Mucosa of rectum (tissue), 2 donors: Measurements from ENCODE around the gene MEAF6.

ENCODE experiments used
- H3K27ac ChIP-seq, 2 donors: one replicate each; pipeline ENCODE4 v1.7.0; 2013; ENCODE audit warnings: inconsistent platforms in 2 of 2, low read depth in 2 of 2, low read length in 2 of 2
- H3K27me3 ChIP-seq, 2 donors: one replicate each; pipeline ENCODE4 v1.7.0; 2013; ENCODE audit warnings: low read length in 2 of 2; ENCODE audit not compliant: control insufficient read depth in 2 of 2, insufficient read depth in 2 of 2
- H3K36me3 ChIP-seq, 2 donors: one replicate each; pipeline ENCODE4 v1.7.0; 2013; ENCODE audit warnings: low read length in 2 of 2; ENCODE audit not compliant: control insufficient read depth in 2 of 2, insufficient read depth in 2 of 2
- H3K4me1 ChIP-seq, 2 donors: one replicate each; pipeline ENCODE4 v1.7.0; 2013; ENCODE audit warnings: low read length in 2 of 2, mild to moderate bottlenecking in 1 of 2; ENCODE audit not compliant: control insufficient read depth in 2 of 2, insufficient read depth in 2 of 2
- H3K4me3 ChIP-seq, 2 donors: one replicate each; pipeline ENCODE4 v1.7.0; 2013; ENCODE audit warnings: low read length in 2 of 2
- H3K9ac ChIP-seq, 2 donors: one replicate each; pipeline ENCODE4 v1.7.0; 2013; ENCODE audit warnings: low read length in 2 of 2, low read depth in 1 of 2, mild to moderate bottlenecking in 1 of 2
- H3K9me3 ChIP-seq, 2 donors: one replicate each; pipeline ENCODE4 v1.7.0; 2013; ENCODE audit warnings: low read length in 2 of 2; ENCODE audit not compliant: control insufficient read depth in 2 of 2
- donor health status: healthy.
- donor health status: Normal muscosa, but diverticular disease.

Gene MEAF6

DNA sequence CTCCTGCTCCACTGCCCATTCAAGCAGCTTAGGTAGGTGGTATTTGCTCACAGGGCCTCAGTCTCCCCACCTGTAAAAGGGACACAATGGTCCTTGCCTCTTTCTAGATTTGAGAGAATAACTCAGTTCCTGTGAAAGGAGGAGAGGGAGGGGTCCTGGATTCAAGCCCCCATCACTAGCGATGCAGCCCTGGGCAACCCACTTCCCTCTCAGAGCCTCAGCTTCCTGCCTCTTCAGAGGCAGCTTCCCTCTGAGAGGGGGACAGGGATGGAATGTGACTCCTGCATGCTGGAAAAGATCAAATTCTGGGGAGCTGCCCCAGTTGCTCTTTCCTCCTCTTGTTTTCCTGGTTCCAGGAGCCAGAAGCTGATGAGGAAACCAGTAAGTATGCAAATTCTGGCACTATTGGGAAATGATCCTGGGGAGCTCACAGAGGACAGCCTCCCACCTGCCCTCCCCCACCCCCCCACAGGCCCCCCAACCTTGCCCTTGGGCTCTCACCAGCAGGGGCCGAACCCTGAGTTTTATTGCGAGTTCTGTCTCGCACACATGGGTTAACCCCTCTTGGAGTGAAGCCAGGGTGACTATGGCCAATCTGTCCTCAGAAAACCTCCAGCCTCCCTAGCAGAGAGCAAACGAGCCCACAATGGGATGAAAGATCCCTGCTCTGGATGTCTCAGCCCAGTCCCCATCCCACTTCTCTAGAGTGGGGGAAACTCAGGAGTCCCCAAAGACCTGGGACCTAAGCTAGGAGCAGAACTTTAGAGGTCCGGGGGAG lies 28.5 kb downstream of the MEAF6 start:
- Histone ChIP-seq H3K9ac (peak overlapping the region in 1 of 2 donors; percentile 48), H3K27ac (peak overlapping the region; percentile 16 to 57), H3K27me3 (no peaks in the 10 kb centered on the region), H3K36me3 (peaks cover 37 to 56% of the 10 kb centered on the region in 2 donors), H3K4me3 (no peak overlapping the region), H3K4me1 (peaks cover 17% of the 10 kb centered on the region in 2 donors), H3K9me3 (no peaks in the 10 kb centered on the region)

DNA sequence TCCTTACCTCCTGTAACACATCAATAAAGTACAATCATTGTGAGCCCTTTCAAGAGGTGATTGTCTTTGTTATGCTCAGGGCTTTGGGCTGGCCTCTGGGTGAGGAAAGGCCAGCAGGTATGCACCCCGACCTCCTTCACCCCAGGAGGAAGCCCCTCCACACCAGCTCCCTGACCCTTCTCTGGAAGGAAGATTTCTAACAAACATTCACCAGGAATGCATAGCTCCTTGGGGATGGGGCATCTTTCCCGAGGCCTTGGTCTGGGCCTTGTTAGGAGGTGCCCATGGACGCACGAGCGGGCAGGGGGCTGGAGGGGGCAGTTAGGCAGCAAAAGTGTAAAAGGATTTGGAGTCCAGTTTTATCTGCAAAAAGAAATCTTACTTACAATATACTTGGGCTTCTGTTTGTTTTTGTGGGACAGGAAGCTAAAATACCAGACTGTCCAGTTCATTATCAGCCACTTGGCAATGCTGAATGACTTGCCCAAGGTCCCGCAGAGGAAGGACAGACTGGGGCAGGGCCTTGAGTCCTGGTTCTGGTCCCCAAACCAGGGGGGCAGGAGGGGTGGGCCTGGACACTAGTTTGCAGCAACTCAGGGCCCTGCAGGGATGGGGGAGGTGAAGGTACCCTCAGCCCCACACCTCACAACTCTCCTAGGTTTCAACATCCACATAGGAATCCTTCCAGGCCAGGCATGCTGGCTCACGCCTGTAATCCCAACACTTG lies 30.1 kb downstream of the MEAF6 start:
- peak overlapping the region in 1 of 2 donors; percentile 16 for H3K27ac ChIP-seq
- no peak overlapping the region for H3K4me3 ChIP-seq
- no peaks in the 10 kb centered on the region for H3K27me3 ChIP-seq
- no peak overlapping the region for H3K9ac ChIP-seq
- H3K9me3 ChIP-seq: no peaks in the 10 kb centered on the region
- peaks cover 44 to 58% of the 10 kb centered on the region in 2 donors for H3K36me3 ChIP-seq
- peaks cover 30 to 32% of the 10 kb centered on the region in 2 donors for H3K4me1 ChIP-seq

DNA sequence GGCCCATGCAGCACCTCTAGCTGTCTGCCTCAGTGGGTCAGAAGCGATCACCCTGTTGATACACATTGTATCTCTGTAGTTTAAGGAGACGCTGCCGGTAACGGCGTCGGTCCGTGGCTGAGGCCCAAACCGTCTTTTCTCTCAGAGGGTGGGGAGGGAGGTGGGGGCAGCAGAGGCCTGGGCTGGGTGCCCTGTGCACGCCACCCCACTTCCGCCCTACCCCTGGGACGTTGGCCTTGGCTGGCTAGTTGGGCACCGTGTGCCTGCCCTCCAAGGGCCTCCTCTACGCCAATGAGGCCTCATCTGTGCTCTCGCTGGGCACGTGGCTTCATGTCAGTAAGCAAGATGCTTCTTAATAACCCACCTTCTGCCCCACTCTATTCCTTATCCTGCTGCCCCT lies 30.8 kb downstream of the MEAF6 start:
- H3K27ac ChIP-seq: no peak overlapping the region
- H3K36me3 ChIP-seq: peaks cover 44 to 55% of the 10 kb centered on the region in 2 donors
- H3K4me1 ChIP-seq: peaks cover 37 to 39% of the 10 kb centered on the region in 2 donors

DNA sequence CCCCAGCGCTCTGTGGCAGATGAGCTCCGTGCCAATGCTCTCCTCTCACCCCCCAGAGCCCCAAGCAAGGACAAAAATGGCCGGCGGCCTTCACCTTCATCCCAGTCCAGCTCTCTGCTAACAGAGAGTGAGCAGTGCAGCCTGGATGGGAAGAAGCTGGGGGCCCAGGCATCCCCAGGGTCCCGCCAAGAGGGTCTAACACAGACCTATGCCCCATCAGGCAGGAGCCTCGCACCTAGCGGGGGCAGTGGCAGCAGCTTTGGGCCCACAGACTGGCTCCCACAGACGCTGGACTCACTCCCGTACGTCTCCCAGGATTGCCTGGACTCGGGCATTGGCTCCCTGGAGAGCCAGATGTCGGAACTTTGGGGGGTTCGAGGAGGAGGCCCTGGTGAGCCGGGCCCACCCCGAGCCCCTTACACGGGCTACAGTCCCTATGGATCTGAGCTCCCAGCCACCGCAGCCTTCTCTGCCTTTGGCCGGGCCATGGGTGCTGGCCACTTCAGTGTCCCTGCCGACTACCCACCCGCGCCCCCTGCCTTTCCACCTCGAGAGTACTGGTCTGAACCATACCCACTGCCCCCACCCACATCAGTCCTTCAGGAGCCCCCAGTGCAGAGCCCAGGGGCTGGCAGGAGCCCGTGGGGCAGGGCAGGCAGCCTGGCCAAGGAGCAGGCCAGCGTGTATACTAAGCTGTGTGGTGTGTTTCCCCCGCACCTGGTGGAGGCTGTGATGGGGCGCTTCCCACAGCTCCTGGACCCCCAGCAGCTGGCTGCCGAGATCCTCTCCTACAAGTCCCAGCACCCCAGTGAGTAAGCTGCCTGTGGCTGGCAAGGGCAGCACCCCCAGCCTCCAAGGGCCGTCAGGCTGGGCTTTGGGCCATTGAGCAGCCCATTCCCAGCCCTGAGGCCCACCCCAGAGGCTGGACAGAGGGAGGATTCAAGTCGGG lies 31.5 kb downstream of the MEAF6 start:
- no peaks in the 10 kb centered on the region for H3K27me3 ChIP-seq
- no peak overlapping the region for H3K27ac ChIP-seq
- no peak overlapping the region for H3K9ac ChIP-seq
- no peaks in the 10 kb centered on the region for H3K9me3 ChIP-seq
- no peak overlapping the region for H3K4me3 ChIP-seq
- peaks cover 49 to 59% of the 10 kb centered on the region in 2 donors for H3K36me3 ChIP-seq
- H3K4me1 ChIP-seq: peaks cover 44 to 46% of the 10 kb centered on the region in 2 donors

More for the DNA sequence above, 30.8 kb downstream of the MEAF6 start:
- Histone ChIP-seq H3K27me3 (no peaks in the 10 kb centered on the region), H3K4me3 (no peak overlapping the region), H3K9me3 (no peaks in the 10 kb centered on the region), H3K9ac (no peak overlapping the region)

DNA sequence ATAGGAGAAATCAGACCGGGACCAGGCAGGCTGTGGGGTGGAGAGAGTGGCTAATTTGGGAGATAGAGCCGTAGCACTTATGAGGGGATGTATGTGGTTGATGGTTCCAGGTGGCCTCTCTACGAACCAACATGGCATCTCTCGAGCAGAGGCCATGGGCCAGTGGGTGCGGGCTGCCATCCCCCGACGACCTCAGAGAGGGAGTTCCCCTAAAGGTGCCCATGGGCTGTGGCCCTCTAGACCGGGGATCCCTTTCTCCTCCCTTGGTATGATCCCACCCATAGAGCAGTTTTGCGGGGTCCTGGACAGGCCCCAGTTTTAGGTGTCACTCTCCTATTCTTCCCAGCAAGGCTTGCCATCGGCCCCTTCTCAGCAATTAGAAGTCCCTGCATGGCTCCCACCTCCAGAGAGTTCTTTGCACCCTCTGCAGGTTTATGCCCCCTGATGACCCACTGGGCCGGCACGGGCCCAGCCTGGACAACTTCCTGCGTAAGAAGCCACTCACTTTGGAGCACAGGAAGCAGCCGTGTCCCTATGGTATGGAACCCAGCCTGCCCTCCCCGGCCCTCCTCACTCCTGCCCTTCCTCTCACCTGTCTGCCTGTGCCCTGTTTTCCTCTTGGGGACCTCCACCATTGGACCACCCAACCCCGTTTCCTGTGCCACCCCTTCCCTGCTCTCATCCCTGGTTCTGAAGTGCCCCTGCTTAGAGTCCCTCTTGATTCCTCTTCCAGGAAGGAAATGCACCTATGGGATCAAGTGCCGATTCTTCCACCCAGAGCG lies 32.4 kb downstream of the MEAF6 start:
- H3K4me3 ChIP-seq: no peak overlapping the region
- H3K36me3 ChIP-seq: peaks cover 53 to 63% of the 10 kb centered on the region in 2 donors
- no peak overlapping the region for H3K9ac ChIP-seq
- H3K27me3 ChIP-seq: no peaks in the 10 kb centered on the region
- H3K27ac ChIP-seq: no peak overlapping the region
- H3K4me1 ChIP-seq: peaks cover 52 to 53% of the 10 kb centered on the region in 2 donors
- H3K9me3 ChIP-seq: no peaks in the 10 kb centered on the region

DNA sequence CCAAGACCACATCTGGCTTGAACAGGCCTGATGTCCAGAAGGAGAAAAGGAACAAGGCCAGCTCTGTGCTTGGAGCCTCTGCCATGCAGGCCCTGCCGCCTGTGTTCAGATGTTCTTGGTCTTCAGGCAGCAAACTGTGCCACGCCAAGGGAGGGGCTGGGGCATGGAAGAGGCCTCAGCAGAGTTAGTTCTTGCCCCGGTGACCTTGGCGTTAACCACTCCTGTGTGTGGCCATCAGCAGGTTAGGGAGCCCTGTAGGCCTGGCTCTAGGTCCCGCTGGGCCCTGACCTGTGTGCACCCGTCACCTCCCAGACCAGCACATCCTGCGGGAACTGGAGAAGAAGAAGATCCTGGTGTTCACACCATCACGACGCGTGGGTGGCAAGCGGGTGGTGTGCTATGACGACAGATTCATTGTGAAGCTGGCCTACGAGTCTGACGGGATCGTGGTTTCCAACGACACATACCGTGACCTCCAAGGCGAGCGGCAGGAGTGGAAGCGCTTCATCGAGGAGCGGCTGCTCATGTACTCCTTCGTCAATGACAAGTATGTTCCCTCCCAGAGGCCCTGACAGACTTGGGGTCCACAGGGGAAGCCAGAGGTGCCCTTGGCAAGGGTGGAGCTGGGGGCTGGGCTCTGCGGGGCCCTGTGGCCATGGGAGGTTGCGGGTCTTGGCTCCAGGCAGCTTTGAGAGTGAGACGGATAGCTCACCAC lies 33.1 kb downstream of the MEAF6 start:
- H3K9me3 ChIP-seq: no peaks in the 10 kb centered on the region
- no peak overlapping the region for H3K9ac ChIP-seq
- H3K27me3 ChIP-seq: no peaks in the 10 kb centered on the region
- peaks cover 52% of the 10 kb centered on the region in 2 donors for H3K4me1 ChIP-seq
- peaks cover 53 to 63% of the 10 kb centered on the region in 2 donors for H3K36me3 ChIP-seq
- H3K27ac ChIP-seq: peak overlapping the region in 1 of 2 donors; percentile 98
- no peak overlapping the region for H3K4me3 ChIP-seq

DNA sequence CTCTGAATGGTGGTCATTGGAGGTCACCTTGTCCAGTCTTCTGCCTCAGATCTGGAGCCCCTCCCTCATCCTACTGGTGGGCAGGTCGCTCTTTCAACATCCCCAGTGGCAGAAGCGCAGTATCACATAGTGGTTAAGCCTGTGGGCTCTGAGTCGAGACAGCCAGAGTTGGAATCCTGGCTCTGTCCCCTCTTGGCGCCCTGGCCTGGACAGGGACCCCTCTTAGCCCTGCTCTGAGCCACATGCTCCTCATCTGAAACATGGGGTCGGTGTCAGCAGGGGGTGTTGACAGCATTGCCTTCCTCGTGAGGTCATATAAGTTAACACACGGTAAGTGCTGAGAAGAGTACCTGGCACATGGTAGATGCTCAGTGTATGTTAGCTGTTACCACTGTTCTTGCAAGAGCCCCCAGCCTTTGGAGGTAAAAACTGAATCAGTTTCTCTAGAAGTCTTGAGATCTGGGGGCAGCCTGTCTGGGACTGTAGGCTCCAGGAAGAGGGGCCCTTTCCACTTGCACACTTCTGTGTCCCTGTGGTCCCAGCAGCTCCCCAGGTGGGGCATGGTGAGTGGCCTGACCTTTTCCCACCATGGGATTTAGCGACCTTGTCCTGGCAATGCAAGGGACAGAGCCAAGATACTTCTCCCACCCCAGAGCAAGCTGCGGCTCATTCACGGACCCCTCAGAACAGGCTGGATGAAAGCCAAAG lies 33.8 kb downstream of the MEAF6 start:
- Histone ChIP-seq H3K36me3 (peaks cover 59 to 69% of the 10 kb centered on the region in 2 donors), H3K4me1 (peaks cover 56 to 57% of the 10 kb centered on the region in 2 donors), H3K27ac (peak overlapping the region; percentile 96 to 98), H3K4me3 (peak overlapping the region in 1 of 2 donors; percentile 60), H3K27me3 (no peaks in the 10 kb centered on the region), H3K9ac (peak overlapping the region in 1 of 2 donors; percentile 69), H3K9me3 (no peaks in the 10 kb centered on the region)

DNA sequence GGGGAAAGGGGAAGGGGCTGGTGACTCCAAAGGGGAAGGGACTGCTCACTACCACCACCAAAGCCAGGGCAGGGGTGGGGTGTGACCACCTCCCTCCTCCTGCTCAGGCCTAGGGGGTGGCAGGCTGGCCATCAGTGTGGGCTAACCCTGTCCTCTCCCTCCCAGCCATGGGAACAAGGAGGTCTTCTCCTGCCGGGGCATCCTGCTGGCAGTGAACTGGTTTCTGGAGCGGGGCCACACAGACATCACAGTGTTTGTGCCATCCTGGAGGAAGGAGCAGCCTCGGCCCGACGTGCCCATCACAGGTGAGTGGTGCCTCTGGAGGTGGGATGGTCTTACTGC lies 34.5 kb downstream of the MEAF6 start:
- Histone ChIP-seq H3K9me3 (no peaks in the 10 kb centered on the region), H3K4me3 (peak overlapping the region; percentile 60 to 89), H3K27me3 (no peaks in the 10 kb centered on the region), H3K27ac (peak overlapping the region; percentile 96 to 98), H3K36me3 (peaks cover 62 to 68% of the 10 kb centered on the region in 2 donors), H3K4me1 (peaks cover 56 to 57% of the 10 kb centered on the region in 2 donors), H3K9ac (peak overlapping the region; percentile 69 to 86)
